ENCODE measurements around the gene CTNNA3. TPM values are rescaled to one million over a fixed set of nuclear protein-coding genes. Genes with fewer than 3 reads are reported as not detected.

The CTNNA3 gene
- total RNA-seq, 1 experiment from 2014 or later = 0.85 TPM

- TF ChIP-seq REST (IDR thresholded peaks at IDR 0.05; ENCODE audit: insufficient read depth in 1 of 2, low read depth in 2 of 2, low read length in 1 of 2) (no peak), SIN3A (IDR thresholded peaks at IDR 0.05; ENCODE audit: borderline replicate concordance, insufficient read depth, low read depth, low read length) (no peak), CTCF (IDR thresholded peaks at IDR 0.05) (no peak), TCF7L2 (IDR thresholded peaks at IDR 0.05; ENCODE audit: low read depth, low read length) (no peak), POLR2AphosphoS5 (IDR thresholded peaks at IDR 0.05; ENCODE audit: low read depth, low read length) (no peak)
- POLR2A ChIA-PET = no interaction called here
- Histone ChIP-seq H3K4me3 (ENCODE audit: low read depth in 2 of 2, low read length in 2 of 2) (no peak overlapping the region), H3K27ac (ENCODE audit: low read length) (no peak overlapping the region), H3K4me1 (ENCODE audit: control insufficient read depth, insufficient read depth, low read length) (no peaks in the 10 kb centered on the region), H3K27me3 (ENCODE audit: control insufficient read depth, insufficient read depth, low read length) (no peaks in the 10 kb centered on the region), H3K9me3 (ENCODE audit: control insufficient read depth, insufficient read depth, low read depth, low read length) (0 out of 2 replicates have a peak, but pooled peaks cover 6% of the 10 kb centered on the region), H3K36me3 (ENCODE audit: control insufficient read depth, insufficient read depth, low read length) (no peaks in the 10 kb centered on the region)
- CTCF ChIA-PET = no interaction called here
- in situ Hi-C loops (cut with HindIII; ENCODE audit: low pct_unique_long_range_greater_than_20kb, low sequenced_read_pairs) (no loop called here), intact Hi-C loops (cut with micrococcal nuclease; ENCODE audit: unreplicated experiment) (no loop called here)
- BruUV-seq (replicated peaks) = no TSS peak
- no peak for ATAC-seq
- DNase-seq (ENCODE audit: low read depth, low spot score) = no peak
These were observed 815.2 kb downstream of the CTNNA3 start for GRCh38 chr10:66880826-66881225.

GRCh38 chr10:66880292-66880691, 815.7 kb downstream of the CTNNA3 start:
- DNase-seq (ENCODE audit: low read depth, low spot score) (no peak), ATAC-seq (no peak)
- no TSS peak for BruUV-seq (replicated peaks)
- Histone ChIP-seq H3K9me3 (ENCODE audit: control insufficient read depth, insufficient read depth, low read depth, low read length) (0 out of 2 replicates have a peak, but pooled peaks cover 6% of the 10 kb centered on the region), H3K4me1 (ENCODE audit: control insufficient read depth, insufficient read depth, low read length) (no peaks in the 10 kb centered on the region), H3K27me3 (ENCODE audit: control insufficient read depth, insufficient read depth, low read length) (no peaks in the 10 kb centered on the region), H3K27ac (ENCODE audit: low read length) (no peak overlapping the region), H3K36me3 (ENCODE audit: control insufficient read depth, insufficient read depth, low read length) (no peaks in the 10 kb centered on the region), H3K4me3 (ENCODE audit: low read depth in 2 of 2, low read length in 2 of 2) (no peak overlapping the region)
- ChIA-PET CTCF (no interaction called here), POLR2A (no interaction called here)
- in situ Hi-C loops (cut with HindIII; ENCODE audit: low pct_unique_long_range_greater_than_20kb, low sequenced_read_pairs) (no loop called here), intact Hi-C loops (cut with micrococcal nuclease; ENCODE audit: unreplicated experiment) (no loop called here)
- TF ChIP-seq CTCF (IDR thresholded peaks at IDR 0.05) (no peak), SIN3A (IDR thresholded peaks at IDR 0.05; ENCODE audit: borderline replicate concordance, insufficient read depth, low read depth, low read length) (no peak), TCF7L2 (IDR thresholded peaks at IDR 0.05; ENCODE audit: low read depth, low read length) (no peak), REST (IDR thresholded peaks at IDR 0.05; ENCODE audit: insufficient read depth in 1 of 2, low read depth in 2 of 2, low read length in 1 of 2) (no peak), POLR2AphosphoS5 (IDR thresholded peaks at IDR 0.05; ENCODE audit: low read depth, low read length) (no peak)
